K562 (cell line): ENCODE data around the gene CLCN6. TPM values are rescaled to one million over a fixed set of nuclear protein-coding genes. Genes with fewer than 3 reads are reported as not detected.

Source experiments
- FOXP1 ChIP-seq: sonication (generic); formaldehyde crosslinking; IDR thresholded peaks from 2 replicates; pipeline ENCODE4 v1.8.0; 2022; ENCODE audit warnings: mild to moderate bottlenecking, missing genetic modification reagents
- JUND ChIP-seq, 2 experiments: IDR thresholded peaks; 2 replicates in 1 of 2; 3 replicates in 1 of 2; pipeline ENCODE4 v1.6.1; 2011; ENCODE audit warnings: borderline replicate concordance in 2 of 2, low read depth in 2 of 2, low read length in 2 of 2, improper control_type of control experiment in 1 of 2, missing biosample characterization in 1 of 2, missing genetic modification characterization in 1 of 2, missing genetic modification reagents in 1 of 2
- NKRF ChIP-seq: fragments of 450-650 bp; IDR thresholded peaks from 2 replicates; pipeline ENCODE4 v1.6.1; 2016; ENCODE audit warnings: borderline replicate concordance
- PHB ChIP-seq: fragments of 250-450 bp; sonication (Bioruptor Pico); IDR thresholded peaks from 2 replicates; pipeline ENCODE4 v1.5.0; 2021
- RCOR1 ChIP-seq, 2 experiments: IDR thresholded peaks; 2 replicates each; pipeline ENCODE4 v1.6.1; 2012; ENCODE audit warnings: low read depth in 2 of 2, low read length in 2 of 2, borderline replicate concordance in 1 of 2, improper control_type of control experiment in 1 of 2
- TAL1 ChIP-seq: fragments of 450-650 bp; IDR thresholded peaks from 2 replicates; pipeline ENCODE4 v1.6.1; 2016; ENCODE audit warnings: mild to moderate bottlenecking
- polyA plus RNA-seq, 8 experiments: library from polyadenylated mRNA; depleted of rRNA in 4 of 8; stranded (reverse) in 5 of 8; unstranded in 3 of 8; fragments of >200 nt; fragmentation: Nextera tagmentation in 2 of 8; fragmentation: Illumina TruSeq in 1 of 8; extraction: Ambion mirVana in 2 of 8; extraction: Trizol in 1 of 8; gene quantifications; 2 replicates each; pipeline versions ENCODE4 v1.2.1 to v1.2.3, GENCODE V29; 2011 to 2014; ENCODE audit warnings: inconsistent platforms in 1 of 8, missing spikeins in 1 of 8
- total RNA-seq, 7 experiments: library from RNA; depleted of rRNA in 6 of 7; stranded (reverse); fragments of >200 nt in 6 of 7; fragmentation: Illumina TruSeq in 2 of 7; extraction: Trizol in 2 of 7; gene quantifications; 2 replicates each; pipeline versions ENCODE4 v1.2.1 to v1.2.3, GENCODE V29; 2011 to 2021; ENCODE audit warnings: low replicate concordance in 1 of 7
- TF ChIP-seq, protein P1 (sequence below): fragments of 450-650 bp; conservative IDR thresholded peaks from 2 replicates; pipeline ENCODE4 v1.6.1; 2016; ENCODE audit warnings: missing genetic modification characterization, low read depth, mild to moderate bottlenecking, control low read depth, missing compliant biosample characterization
- TF ChIP-seq, protein P2 (sequence below): fragments of 450-650 bp; IDR thresholded peaks from 2 replicates; pipeline ENCODE4 v1.6.1; 2016; ENCODE audit warnings: mild to moderate bottlenecking

The CLCN6 gene
- total and polyA plus RNA-seq, 9 of the 15 experiments (the other 6 are each of a cell fraction or from before 2014, with no cell fraction given): 2.0 to 21.8 (median 13.6) TPM

- TF ChIP-seq, protein P1, sequence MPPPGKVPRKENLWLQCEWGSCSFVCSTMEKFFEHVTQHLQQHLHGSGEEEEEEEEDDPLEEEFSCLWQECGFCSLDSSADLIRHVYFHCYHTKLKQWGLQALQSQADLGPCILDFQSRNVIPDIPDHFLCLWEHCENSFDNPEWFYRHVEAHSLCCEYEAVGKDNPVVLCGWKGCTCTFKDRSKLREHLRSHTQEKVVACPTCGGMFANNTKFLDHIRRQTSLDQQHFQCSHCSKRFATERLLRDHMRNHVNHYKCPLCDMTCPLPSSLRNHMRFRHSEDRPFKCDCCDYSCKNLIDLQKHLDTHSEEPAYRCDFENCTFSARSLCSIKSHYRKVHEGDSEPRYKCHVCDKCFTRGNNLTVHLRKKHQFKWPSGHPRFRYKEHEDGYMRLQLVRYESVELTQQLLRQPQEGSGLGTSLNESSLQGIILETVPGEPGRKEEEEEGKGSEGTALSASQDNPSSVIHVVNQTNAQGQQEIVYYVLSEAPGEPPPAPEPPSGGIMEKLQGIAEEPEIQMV (tag): 0 out of 2 replicates have a peak, but pooled peaks have one; percentile 17
- TF ChIP-seq PHB (CRISPR knock-in tag) (no peak), NKRF (0 out of 2 replicates have a peak, but pooled peaks have one; percentile 44), TAL1 (no peak), JUND (IDR thresholded peaks at IDR 0.05; ENCODE audit: borderline replicate concordance, low read depth, low read length) (no peak), JUND (tag; IDR thresholded peaks at IDR 0.05; ENCODE audit: borderline replicate concordance, low read depth, low read length) (0 out of 3 replicates have a peak, but pooled peaks have one; percentile 32), RCOR1 (IDR thresholded peaks at IDR 0.05; ENCODE audit: borderline replicate concordance in 1 of 2, low read depth in 2 of 2, low read length in 2 of 2) (peak in 1 of 2 experiments; percentile 3; a peak in 1 of 4 replicates), FOXP1 (CRISPR knock-in tag) (peak; percentile 72; the same call in 1 of the 2 replicates)
- TF ChIP-seq, protein P2, sequence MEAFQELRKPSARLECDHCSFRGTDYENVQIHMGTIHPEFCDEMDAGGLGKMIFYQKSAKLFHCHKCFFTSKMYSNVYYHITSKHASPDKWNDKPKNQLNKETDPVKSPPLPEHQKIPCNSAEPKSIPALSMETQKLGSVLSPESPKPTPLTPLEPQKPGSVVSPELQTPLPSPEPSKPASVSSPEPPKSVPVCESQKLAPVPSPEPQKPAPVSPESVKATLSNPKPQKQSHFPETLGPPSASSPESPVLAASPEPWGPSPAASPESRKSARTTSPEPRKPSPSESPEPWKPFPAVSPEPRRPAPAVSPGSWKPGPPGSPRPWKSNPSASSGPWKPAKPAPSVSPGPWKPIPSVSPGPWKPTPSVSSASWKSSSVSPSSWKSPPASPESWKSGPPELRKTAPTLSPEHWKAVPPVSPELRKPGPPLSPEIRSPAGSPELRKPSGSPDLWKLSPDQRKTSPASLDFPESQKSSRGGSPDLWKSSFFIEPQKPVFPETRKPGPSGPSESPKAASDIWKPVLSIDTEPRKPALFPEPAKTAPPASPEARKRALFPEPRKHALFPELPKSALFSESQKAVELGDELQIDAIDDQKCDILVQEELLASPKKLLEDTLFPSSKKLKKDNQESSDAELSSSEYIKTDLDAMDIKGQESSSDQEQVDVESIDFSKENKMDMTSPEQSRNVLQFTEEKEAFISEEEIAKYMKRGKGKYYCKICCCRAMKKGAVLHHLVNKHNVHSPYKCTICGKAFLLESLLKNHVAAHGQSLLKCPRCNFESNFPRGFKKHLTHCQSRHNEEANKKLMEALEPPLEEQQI: no peak
- TF ChIP-seq, all 486 proteins: peak for 23
These were observed 39.8 kb downstream of the CLCN6 start (continued) for GRCh38 chr1:11845641-11846335.
